Skeletal muscle tissue (tissue), 4 donors: ENCODE measurements around the gene CELF4. TPM values are rescaled to one million over a fixed set of nuclear protein-coding genes. Genes with fewer than 3 reads are reported as not detected.

Source experiments
- H3K27ac ChIP-seq: one replicate; pipeline ENCODE4 v1.7.0; 2013; ENCODE audit warnings: mild to moderate bottlenecking, low read depth, low read length, inconsistent platforms
- H3K27me3 ChIP-seq, 3 donors: one replicate each; pipeline ENCODE4 v1.7.0; 2013; ENCODE audit warnings: low read length in 3 of 3; ENCODE audit not compliant: control insufficient read depth in 3 of 3, insufficient read depth in 3 of 3
- H3K36me3 ChIP-seq, 3 donors: one replicate each; pipeline ENCODE4 v1.7.0; 2013; ENCODE audit warnings: low read length in 3 of 3; ENCODE audit not compliant: control insufficient read depth in 3 of 3, insufficient read depth in 3 of 3
- H3K4me1 ChIP-seq, 3 donors: one replicate each; pipeline ENCODE4 v1.7.0; 2013; ENCODE audit warnings: low read length in 3 of 3, mild to moderate bottlenecking in 3 of 3; ENCODE audit not compliant: control insufficient read depth in 3 of 3, insufficient read depth in 3 of 3
- H3K4me3 ChIP-seq, 3 donors: one replicate each; pipeline ENCODE4 v1.7.0; 2013; ENCODE audit warnings: low read length in 3 of 3
- H3K9ac ChIP-seq, 3 donors: one replicate each; pipeline ENCODE4 v1.7.0; 2013; ENCODE audit warnings: low read length in 3 of 3, mild to moderate bottlenecking in 3 of 3, moderate library complexity in 2 of 3, low read depth in 1 of 3
- H3K9me3 ChIP-seq, 3 donors: one replicate each; pipeline ENCODE4 v1.7.0; 2013; ENCODE audit warnings: low read length in 3 of 3; ENCODE audit not compliant: control insufficient read depth in 3 of 3
- total RNA-seq: library from RNA; depleted of rRNA; stranded (reverse); fragments of >200 nt; gene quantifications from one replicate; pipeline ENCODE4 v1.2.3, GENCODE V29; 2014
- donor health status: Osteomylitis.

CELF4 gene
- total RNA-seq, 1 donor from 2014 or later = not detected

DNA sequence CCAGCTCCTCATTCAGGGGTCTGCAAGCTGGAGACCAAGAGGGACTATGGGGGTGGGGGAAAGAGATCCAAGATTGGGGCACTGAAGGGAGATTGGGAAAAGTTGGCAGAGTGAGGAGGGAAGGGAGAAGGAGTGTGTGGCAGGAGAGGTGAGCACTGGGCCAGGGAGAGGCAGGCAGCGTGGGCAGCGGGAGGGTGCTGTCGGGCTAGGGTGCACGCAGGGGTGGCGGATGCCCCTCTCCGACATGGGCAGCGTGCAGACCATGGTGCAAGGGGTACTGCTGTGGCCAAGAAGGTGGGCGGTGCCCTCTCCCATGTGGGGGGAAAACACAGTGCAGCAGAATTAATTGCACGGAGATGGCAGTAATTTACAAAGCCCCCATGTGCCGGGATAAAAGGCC lies 74.1 kb downstream of the CELF4 start:
- Histone ChIP-seq H3K9me3 (no peaks in the 10 kb centered on the region), H3K27ac (no peak overlapping the region), H3K4me3 (no peak overlapping the region), H3K36me3 (no peaks in the 10 kb centered on the region), H3K9ac (no peak overlapping the region), H3K27me3 (peaks cover 44 to 55% (median 51%) of the 10 kb centered on the region in 3 donors), H3K4me1 (no peaks in the 10 kb centered on the region)

DNA sequence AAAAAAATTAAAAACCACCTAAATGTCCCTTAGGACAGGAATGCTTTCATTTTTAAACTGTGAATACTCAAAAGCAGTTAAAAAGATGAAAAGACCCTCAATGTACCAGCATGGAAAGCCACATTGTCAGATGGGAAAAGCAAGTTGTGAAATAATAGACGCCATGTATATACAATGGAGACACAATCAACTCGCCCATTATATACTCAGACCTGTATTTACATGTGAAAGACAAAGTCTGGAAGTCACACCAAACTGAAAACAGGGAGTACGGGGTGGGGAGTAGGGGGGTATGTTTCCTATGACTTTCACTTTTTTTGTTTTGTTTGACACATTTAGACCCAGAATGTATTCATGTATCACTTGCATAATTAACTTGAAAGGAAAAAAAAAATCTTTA lies 75.6 kb downstream of the CELF4 start:
- Histone ChIP-seq H3K4me1 (peaks cover 0 to 7% (median 5%) of the 10 kb centered on the region in 3 donors), H3K4me3 (no peak overlapping the region), H3K9ac (no peak overlapping the region), H3K9me3 (no peaks in the 10 kb centered on the region), H3K36me3 (no peaks in the 10 kb centered on the region), H3K27me3 (peaks cover 56 to 68% (median 63%) of the 10 kb centered on the region in 3 donors), H3K27ac (no peak overlapping the region)

DNA sequence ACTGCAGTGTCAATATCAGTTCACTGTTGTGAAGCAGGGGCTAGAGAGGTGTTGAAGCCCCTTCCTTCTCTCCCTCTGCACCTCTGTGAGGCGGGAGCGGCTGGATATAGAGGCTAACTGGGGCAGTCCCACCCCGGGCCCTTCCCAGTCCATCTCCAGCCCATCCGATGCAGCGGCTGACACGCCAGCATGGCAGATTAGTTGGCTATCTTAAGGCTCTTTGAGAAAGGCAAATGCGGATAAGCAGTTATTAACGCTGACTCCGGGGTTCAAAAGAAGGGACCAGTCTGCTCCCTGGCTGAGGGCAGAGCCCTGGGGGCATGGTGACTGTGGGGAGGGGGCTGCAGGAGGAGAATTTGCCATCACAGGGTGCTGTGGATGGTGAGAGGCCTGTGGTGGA lies 76.6 kb downstream of the CELF4 start:
- Histone ChIP-seq H3K36me3 (no peaks in the 10 kb centered on the region), H3K4me3 (no peak overlapping the region), H3K9me3 (no peaks in the 10 kb centered on the region), H3K27ac (no peak overlapping the region), H3K4me1 (peaks cover 0 to 7% (median 5%) of the 10 kb centered on the region in 3 donors), H3K27me3 (peaks cover 63 to 76% (median 67%) of the 10 kb centered on the region in 3 donors), H3K9ac (no peak overlapping the region)

DNA sequence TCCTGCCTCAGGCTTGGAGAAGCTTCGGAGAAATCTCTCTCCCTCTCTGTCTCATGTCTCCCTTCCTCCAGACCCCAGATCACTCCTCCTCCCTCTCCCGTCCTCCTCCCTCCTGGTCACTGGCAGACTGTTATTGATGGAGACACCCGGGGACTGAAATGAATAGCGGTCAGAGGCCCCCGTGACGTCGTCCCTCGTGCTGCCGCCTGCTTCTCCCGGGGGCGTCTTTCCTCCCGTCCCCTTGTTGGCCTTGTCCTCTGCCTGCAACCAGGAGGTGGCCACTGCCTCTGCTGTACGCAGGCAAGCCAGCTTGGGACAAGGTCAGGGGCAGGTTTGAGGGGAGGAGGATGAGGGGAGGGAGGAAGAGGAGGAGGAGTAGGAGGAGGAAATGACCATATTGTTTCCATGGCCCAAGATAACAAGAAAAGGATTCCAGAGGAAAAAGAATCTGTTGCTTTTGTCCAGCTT lies 78.2 kb downstream of the CELF4 start:
- Histone ChIP-seq H3K4me3 (no peak overlapping the region), H3K9ac (no peak overlapping the region), H3K4me1 (peaks cover 0 to 7% (median 5%) of the 10 kb centered on the region in 3 donors), H3K9me3 (no peaks in the 10 kb centered on the region), H3K27ac (no peak overlapping the region), H3K27me3 (peaks cover 63 to 74% (median 66%) of the 10 kb centered on the region in 3 donors), H3K36me3 (no peaks in the 10 kb centered on the region)

DNA sequence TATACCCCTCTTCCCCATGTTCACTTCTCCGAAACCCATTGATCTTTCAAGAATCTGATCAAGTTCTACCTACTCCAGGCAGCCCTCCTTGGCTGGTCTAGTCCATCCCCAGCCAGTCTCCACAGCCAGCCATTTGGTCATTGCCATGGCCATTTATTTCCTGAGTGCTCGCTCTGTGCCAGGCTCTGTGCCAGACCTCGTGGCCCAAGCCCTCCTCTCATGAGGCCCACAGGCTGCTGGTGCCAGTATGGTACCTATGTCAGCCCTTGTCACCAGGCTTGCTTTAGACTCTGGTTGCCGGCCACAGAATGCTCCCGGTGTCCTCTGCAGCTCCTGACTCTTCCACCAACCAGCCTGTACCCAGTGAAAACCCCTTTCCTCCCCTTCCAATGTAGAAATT lies 78.8 kb downstream of the CELF4 start:
- Histone ChIP-seq H3K27ac (no peak overlapping the region), H3K9ac (no peak overlapping the region), H3K4me3 (no peak overlapping the region), H3K9me3 (no peaks in the 10 kb centered on the region), H3K36me3 (no peaks in the 10 kb centered on the region), H3K4me1 (peaks cover 0 to 7% (median 5%) of the 10 kb centered on the region in 3 donors), H3K27me3 (peaks cover 63 to 70% (median 68%) of the 10 kb centered on the region in 3 donors)

DNA sequence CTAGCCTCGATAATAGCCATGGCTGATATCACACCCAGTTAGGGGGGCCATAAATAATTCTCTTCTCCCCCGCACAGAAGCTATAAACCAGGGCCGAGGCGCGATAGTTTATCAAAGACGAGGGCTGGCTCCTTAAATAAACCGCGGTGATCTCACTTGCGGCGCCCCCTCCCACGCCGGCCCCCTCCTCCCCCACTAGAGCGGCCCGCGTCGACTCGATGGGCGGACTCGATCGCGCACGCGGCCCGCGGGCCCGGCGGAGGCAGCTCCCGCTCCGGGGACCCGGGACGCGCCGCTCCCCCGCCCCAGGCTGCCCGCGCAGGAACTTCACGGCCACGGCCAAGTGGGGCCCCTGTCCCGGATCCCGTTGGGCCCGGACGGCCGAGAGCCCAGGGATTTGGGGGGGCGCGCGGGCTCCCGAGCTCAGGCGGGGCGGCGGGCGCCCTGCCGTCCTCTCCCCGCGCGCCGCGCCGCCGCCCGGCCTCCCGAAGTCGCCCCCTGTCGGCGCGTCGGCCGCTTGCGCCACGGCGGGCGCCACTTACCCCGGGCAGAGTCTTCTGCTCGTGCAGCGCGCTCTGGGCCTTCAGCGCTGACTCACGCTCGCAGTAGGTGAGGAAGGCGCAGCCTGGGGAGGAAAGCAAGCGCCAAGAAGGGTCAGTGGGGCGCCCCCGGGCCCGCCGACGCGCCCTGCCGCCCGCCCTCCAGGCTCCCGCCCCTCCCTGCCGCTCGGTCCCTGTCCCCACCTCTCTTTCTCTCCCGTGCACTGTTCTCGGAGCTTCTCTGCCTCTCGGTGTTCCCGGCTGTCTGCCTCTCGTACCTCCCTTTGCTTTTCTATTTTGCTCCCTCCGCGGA lies 80.4 kb downstream of the CELF4 start:
- Histone ChIP-seq H3K27ac (no peak overlapping the region), H3K4me3 (no peak overlapping the region), H3K4me1 (peaks cover 0 to 7% (median 5%) of the 10 kb centered on the region in 3 donors), H3K9ac (no peak overlapping the region), H3K36me3 (no peaks in the 10 kb centered on the region), H3K27me3 (peaks cover 51 to 68% (median 58%) of the 10 kb centered on the region in 3 donors), H3K9me3 (no peaks in the 10 kb centered on the region)

DNA sequence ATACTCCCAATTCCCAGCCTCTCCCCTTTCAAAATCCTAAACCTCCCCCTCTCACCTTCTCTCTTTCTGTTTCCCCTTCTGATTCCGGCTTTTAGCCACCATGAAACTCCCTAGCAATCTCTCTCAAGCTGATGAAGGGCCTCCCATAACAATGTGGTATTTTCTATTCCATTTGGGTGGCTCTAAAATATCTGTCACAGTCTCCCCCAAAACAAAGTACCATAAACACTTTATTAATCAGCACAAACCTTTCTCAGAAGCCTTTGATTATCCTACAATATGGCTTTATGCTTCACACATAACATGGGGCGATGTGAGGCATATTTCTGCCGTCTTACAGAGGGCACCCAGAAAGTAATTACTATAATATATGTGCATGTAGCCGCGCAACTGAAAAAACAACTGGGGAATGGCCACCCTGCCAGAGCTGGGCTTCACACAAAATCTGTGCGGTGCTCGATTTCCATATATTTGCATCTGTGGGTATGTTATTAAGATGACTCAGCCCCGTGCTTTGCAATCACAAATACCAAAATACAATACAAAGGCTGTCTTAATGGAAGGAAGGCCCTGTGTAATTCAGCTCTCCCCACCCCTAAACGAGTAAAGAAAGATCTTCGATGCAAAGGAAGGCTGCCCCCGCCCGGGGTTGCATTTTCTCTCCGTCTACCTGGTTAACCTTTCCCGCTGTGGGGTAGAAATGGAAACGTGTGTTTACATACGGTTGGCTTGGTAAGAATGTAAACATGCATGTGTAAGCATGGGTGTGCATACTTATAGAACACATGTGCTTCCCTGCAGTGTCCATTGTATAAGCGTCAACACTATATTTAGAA lies 81.4 kb downstream of the CELF4 start:
- Histone ChIP-seq H3K27me3 (peaks cover 45 to 61% (median 58%) of the 10 kb centered on the region in 3 donors), H3K9ac (no peak overlapping the region)

DNA sequence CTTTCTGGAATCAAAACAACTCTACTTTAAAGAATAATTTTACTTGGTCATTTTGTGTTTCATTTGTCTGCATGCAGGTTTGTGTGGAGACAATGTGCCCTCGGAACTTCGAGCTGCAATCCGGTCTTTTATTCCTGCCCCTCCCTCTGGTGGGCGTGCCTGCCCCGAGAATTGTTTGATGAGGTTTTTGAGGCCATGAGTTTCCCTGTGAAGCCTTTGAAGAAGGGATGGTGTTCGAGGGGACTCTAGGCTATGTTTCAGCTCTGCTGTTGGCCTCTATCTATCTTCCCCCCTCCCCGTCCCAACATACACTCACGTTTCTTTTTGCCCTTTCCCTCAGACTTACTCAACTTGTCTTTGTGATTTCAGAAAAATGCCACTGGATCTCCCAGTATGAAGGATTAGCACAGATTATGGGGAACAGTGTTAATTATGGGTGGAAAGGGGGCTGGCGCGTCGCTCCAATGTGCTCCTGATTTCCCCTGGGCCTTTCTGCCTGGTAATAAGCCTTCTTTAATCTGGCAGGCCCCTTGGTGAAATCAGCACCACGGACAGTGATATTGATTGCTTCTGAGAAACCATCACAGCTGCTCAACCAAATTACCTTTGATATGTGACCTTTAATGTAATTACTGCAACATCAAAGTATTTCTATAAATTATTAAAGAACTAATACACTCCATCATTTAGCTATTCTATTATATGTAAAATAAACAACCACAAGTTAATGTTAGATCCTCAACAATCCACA lies 82.2 kb downstream of the CELF4 start:
- H3K36me3 ChIP-seq = no peaks in the 10 kb centered on the region
- H3K4me3 ChIP-seq = no peak overlapping the region
- H3K9ac ChIP-seq = no peak overlapping the region
- H3K4me1 ChIP-seq = peaks cover 0 to 7% (median 5%) of the 10 kb centered on the region in 3 donors
- H3K27ac ChIP-seq = no peak overlapping the region
- peaks cover 37 to 60% (median 56%) of the 10 kb centered on the region in 3 donors for H3K27me3 ChIP-seq
- H3K9me3 ChIP-seq = no peaks in the 10 kb centered on the region

More for the DNA sequence above, 81.4 kb downstream of the CELF4 start:
- Histone ChIP-seq H3K27ac (no peak overlapping the region), H3K4me1 (peaks cover 0 to 7% (median 5%) of the 10 kb centered on the region in 3 donors), H3K4me3 (no peak overlapping the region), H3K9me3 (no peaks in the 10 kb centered on the region), H3K36me3 (no peaks in the 10 kb centered on the region)

DNA sequence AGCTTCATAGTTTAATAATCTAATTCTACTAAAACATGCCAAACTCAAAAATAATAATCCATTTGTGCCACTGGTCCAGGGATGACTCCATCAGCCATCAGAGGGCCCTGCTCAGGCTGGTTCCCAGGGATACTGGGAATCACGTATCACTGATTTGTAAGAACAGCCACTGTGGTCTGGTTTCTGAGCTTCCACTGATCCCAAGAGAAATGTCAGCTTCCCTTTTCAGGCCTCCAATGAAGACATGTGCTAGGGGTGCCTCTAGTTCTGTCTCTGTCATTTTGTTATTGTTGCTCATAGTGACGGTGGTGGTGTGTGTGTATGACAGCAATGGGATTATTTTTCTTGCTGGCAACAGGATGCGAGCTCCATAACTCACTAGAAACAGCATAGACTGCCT lies 83.2 kb downstream of the CELF4 start:
- Histone ChIP-seq H3K27ac (no peak overlapping the region), H3K4me3 (no peak overlapping the region), H3K9ac (no peak overlapping the region), H3K36me3 (no peaks in the 10 kb centered on the region), H3K9me3 (no peaks in the 10 kb centered on the region), H3K27me3 (peaks cover 29 to 54% (median 51%) of the 10 kb centered on the region in 3 donors), H3K4me1 (peaks cover 0 to 7% (median 5%) of the 10 kb centered on the region in 3 donors)
